ENCODE measurements around the gene UCP3.
A peak's percentile ranks its signal among the peaks of the same experiment; 100 is the strongest.

Gene UCP3

DNA sequence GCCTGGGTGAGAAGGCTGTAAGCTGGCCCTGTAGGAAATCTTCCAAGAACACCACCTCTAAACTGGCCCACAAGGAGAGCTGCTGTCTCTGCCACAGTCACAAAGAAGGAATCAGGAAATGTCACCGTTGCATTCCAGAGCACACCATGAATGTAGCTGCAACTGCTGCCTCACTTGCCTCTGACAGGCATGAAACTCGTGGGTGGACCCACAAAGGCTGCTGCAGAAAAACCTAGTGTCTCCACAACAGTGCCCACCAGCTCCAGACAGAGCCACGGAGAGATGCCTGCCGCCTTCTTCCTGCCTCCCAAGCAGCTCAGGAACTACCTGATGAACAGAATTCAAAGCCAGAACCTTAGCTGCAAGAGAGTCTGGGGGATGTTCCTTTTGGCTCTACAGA is 47.6 kb downstream of the UCP3 start:
- peaks cover 17% of the 10 kb centered on the region for H3K27me3 Mint-ChIP-seq (ENCODE audit: low read depth)
- no peak overlapping the region for H3K4me3 Mint-ChIP-seq
- no peaks in the 10 kb centered on the region for H3K4me1 Mint-ChIP-seq
- H3K9me3 Mint-ChIP-seq: no peaks in the 10 kb centered on the region
- no peak overlapping the region for H3K27ac Mint-ChIP-seq
- TF ChIP-seq, protein P1, sequence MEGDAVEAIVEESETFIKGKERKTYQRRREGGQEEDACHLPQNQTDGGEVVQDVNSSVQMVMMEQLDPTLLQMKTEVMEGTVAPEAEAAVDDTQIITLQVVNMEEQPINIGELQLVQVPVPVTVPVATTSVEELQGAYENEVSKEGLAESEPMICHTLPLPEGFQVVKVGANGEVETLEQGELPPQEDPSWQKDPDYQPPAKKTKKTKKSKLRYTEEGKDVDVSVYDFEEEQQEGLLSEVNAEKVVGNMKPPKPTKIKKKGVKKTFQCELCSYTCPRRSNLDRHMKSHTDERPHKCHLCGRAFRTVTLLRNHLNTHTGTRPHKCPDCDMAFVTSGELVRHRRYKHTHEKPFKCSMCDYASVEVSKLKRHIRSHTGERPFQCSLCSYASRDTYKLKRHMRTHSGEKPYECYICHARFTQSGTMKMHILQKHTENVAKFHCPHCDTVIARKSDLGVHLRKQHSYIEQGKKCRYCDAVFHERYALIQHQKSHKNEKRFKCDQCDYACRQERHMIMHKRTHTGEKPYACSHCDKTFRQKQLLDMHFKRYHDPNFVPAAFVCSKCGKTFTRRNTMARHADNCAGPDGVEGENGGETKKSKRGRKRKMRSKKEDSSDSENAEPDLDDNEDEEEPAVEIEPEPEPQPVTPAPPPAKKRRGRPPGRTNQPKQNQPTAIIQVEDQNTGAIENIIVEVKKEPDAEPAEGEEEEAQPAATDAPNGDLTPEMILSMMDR (IDR thresholded peaks at IDR 0.05; ENCODE audit: unreplicated experiment in 3 of 3): no peak
- no peaks in the 10 kb centered on the region for H3K36me3 Mint-ChIP-seq (ENCODE audit: low read depth)

- Mint-ChIP-seq H3K4me1 (no peaks in the 10 kb centered on the region), H3K27ac (no peak overlapping the region), H3K36me3 (ENCODE audit: low read depth) (no peaks in the 10 kb centered on the region), H3K27me3 (ENCODE audit: low read depth) (peaks cover 9% of the 10 kb centered on the region), H3K4me3 (no peak overlapping the region), H3K9me3 (no peaks in the 10 kb centered on the region)
- TF ChIP-seq, protein P1 (IDR thresholded peaks at IDR 0.05; ENCODE audit: unreplicated experiment in 3 of 3): no peak
Observed at GRCh38 chr11:73958521-73959141, 50.3 kb downstream of the UCP3 start.

- Mint-ChIP-seq H3K27me3 (ENCODE audit: low read depth) (peaks cover 9% of the 10 kb centered on the region), H3K36me3 (ENCODE audit: low read depth) (no peaks in the 10 kb centered on the region), H3K9me3 (no peaks in the 10 kb centered on the region)
Observed at GRCh38 chr11:73957654-73958361, 51.1 kb downstream of the UCP3 start.

GRCh38 chr11:73956876-73957653 is 51.8 kb downstream of the UCP3 start:
- Mint-ChIP-seq H3K9me3 (no peaks in the 10 kb centered on the region), H3K27me3 (ENCODE audit: low read depth) (peaks cover 9% of the 10 kb centered on the region), H3K27ac (peak overlapping the region in 2 of 3 experiments; percentile 38 to 53), H3K4me3 (no peak overlapping the region), H3K4me1 (peaks cover 2% of the 10 kb centered on the region), H3K36me3 (ENCODE audit: low read depth) (no peaks in the 10 kb centered on the region)
- TF ChIP-seq, protein P1 (IDR thresholded peaks at IDR 0.05; ENCODE audit: unreplicated experiment in 3 of 3): no peak

More at GRCh38 chr11:73957654-73958361, 51.1 kb downstream of the UCP3 start:
- H3K4me1 Mint-ChIP-seq: no peaks in the 10 kb centered on the region
- no peak overlapping the region for H3K4me3 Mint-ChIP-seq
- TF ChIP-seq, protein P1 (IDR thresholded peaks at IDR 0.05; ENCODE audit: unreplicated experiment in 3 of 3): no peak
- H3K27ac Mint-ChIP-seq: peak overlapping the region in 2 of 3 experiments; percentile 38 to 53

- H3K4me1 Mint-ChIP-seq: peaks cover 5% of the 10 kb centered on the region
- TF ChIP-seq, protein P1 (IDR thresholded peaks at IDR 0.05; ENCODE audit: unreplicated experiment in 3 of 3): no peak
- peaks cover 4% of the 10 kb centered on the region for H3K27me3 Mint-ChIP-seq (ENCODE audit: low read depth)
- peak overlapping the region in 2 of 3 experiments; percentile 5 to 13 for H3K4me3 Mint-ChIP-seq
- peaks cover 6% of the 10 kb centered on the region for H3K36me3 Mint-ChIP-seq (ENCODE audit: low read depth)
- peaks cover 1% of the 10 kb centered on the region for H3K9me3 Mint-ChIP-seq
- peak overlapping the region; percentile 24 to 68 (median 27) for H3K27ac Mint-ChIP-seq
Observed at GRCh38 chr11:73951797-73952196, 57.1 kb downstream of the UCP3 start.
